K562 (cell line): Measurements from ENCODE around the gene DYRK1A. TPM values are rescaled to one million over a fixed set of nuclear protein-coding genes. Genes with fewer than 3 reads are reported as not detected.

Experiments
- CBFA2T3 ChIP-seq: fragments of 450-650 bp; IDR thresholded peaks from 2 replicates; pipeline ENCODE4 v1.6.1; 2017
- DIDO1 ChIP-seq: fragments of 450-650 bp; IDR thresholded peaks from 2 replicates; pipeline ENCODE4 v1.6.1; 2016; ENCODE audit warnings: low read depth, missing biosample characterization, missing genetic modification characterization
- HDAC8 ChIP-seq: fragments of 450-650 bp; IDR thresholded peaks from 2 replicates; pipeline ENCODE4 v1.6.1; 2016; ENCODE audit warnings: mild to moderate bottlenecking, missing genetic modification characterization, moderate library complexity, missing compliant biosample characterization
- MLLT1 ChIP-seq, 2 experiments: fragments of 450-650 bp; IDR thresholded peaks; 2 replicates each; pipeline ENCODE4 v1.6.1; 2016
- NFXL1 ChIP-seq: fragments of 450-650 bp; formaldehyde crosslinking; IDR thresholded peaks from 2 replicates; pipeline ENCODE4 v1.4.0; 2021; ENCODE audit warnings: mild to moderate bottlenecking
- NR2C2 ChIP-seq, 2 experiments: fragments of 200-800 bp in 1 of 2; sonication (Bioruptor generic) in 1 of 2; sonication (generic) in 1 of 2; formaldehyde crosslinking in 1 of 2; IDR thresholded peaks; 2 replicates each; pipeline versions ENCODE4 v1.6.1 to v1.8.0; 2016 to 2022; ENCODE audit warnings: mild to moderate bottlenecking in 1 of 2, missing compliant biosample characterization in 1 of 2, missing genetic modification characterization in 1 of 2, missing genetic modification reagents in 1 of 2
- TCF3 ChIP-seq: sonication (generic); formaldehyde crosslinking; IDR thresholded peaks from 2 replicates; pipeline ENCODE4 v1.4.0; 2020; ENCODE audit warnings: mild to moderate bottlenecking, missing genetic modification reagents
- XRCC3 ChIP-seq: fragments of 450-650 bp; IDR thresholded peaks from 2 replicates; pipeline ENCODE4 v1.6.1; 2017; ENCODE audit warnings: mild to moderate bottlenecking, moderate library complexity
- polyA plus RNA-seq, 8 experiments: library from polyadenylated mRNA; depleted of rRNA in 4 of 8; stranded (reverse) in 5 of 8; unstranded in 3 of 8; fragments of >200 nt; fragmentation: Nextera tagmentation in 2 of 8; fragmentation: Illumina TruSeq in 1 of 8; extraction: Ambion mirVana in 2 of 8; extraction: Trizol in 1 of 8; gene quantifications; 2 replicates each; pipeline versions ENCODE4 v1.2.1 to v1.2.3, GENCODE V29; 2011 to 2014; ENCODE audit warnings: inconsistent platforms in 1 of 8, missing spikeins in 1 of 8
- total RNA-seq, 7 experiments: library from RNA; depleted of rRNA in 6 of 7; stranded (reverse); fragments of >200 nt in 6 of 7; fragmentation: Illumina TruSeq in 2 of 7; extraction: Trizol in 2 of 7; gene quantifications; 2 replicates each; pipeline versions ENCODE4 v1.2.1 to v1.2.3, GENCODE V29; 2011 to 2021; ENCODE audit warnings: low replicate concordance in 1 of 7
- TF ChIP-seq, protein P1 (sequence below), 2 experiments: fragments of 450-650 bp; IDR thresholded peaks; 2 replicates each; pipeline ENCODE4 v1.6.1; 2018; ENCODE audit warnings: mild to moderate bottlenecking in 2 of 2, low read depth in 1 of 2; ENCODE audit not compliant: partially characterized antibody in 2 of 2
- TF ChIP-seq, protein P2 (sequence below), 2 experiments: fragments of 150-350 bp in 1 of 2; IDR thresholded peaks; 2 replicates each; pipeline ENCODE4 v1.6.1; 2012 to 2016; ENCODE audit warnings: low read depth in 2 of 2, low read length in 2 of 2, mild to moderate bottlenecking in 1 of 2, moderate library complexity in 1 of 2
- TF ChIP-seq, protein P3 (sequence below): sonication (generic); formaldehyde crosslinking; IDR thresholded peaks from 2 replicates; pipeline ENCODE4 v1.8.1; 2023; ENCODE audit warnings: mild to moderate bottlenecking, missing genetic modification reagents
- TF ChIP-seq, protein P4 (sequence below): fragments of 250-450 bp; sonication (Bioruptor Pico); IDR thresholded peaks from 2 replicates; pipeline ENCODE4 v1.5.0; 2022; ENCODE audit warnings: mild to moderate bottlenecking

The DYRK1A gene
- total and polyA plus RNA-seq, 9 of the 15 experiments (the other 6 are each of a cell fraction or from before 2014, with no cell fraction given) = 3.7 to 64.8 (median 42.3) TPM

DNA sequence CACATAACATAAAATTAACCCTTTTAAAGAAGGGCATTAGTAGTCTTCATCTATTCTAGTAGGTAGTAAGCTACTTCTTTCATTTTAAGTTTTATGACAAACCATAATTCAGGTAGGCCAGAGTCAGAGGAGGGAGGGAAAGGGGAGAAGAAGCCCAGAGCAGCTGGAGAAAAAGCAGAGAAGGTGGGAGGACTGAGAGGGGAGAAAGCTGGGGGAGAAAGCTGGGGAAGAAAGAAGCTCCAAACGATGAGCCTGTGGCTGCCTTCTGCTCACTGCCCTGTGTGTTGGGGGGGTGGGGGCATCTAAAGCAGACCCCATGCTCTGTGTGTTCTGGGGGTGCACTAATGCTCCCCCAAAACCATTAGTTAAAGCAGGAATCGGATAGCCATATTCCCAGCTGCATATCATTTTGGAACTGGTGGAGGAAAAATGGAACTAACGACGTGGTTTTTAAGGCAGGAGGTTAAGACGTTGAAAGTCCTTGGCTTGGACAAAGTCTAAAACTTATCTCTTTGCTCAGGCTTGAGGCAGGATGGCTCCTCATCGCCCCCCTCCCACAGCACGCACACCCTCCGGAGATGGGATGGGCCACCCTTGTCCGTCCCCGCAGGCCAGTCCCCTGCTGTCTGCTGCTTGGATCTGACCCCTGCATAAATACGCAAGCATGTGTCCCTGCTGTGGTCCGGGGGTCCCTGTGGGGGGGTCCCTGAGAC is 184.2 kb downstream of the DYRK1A start (continued):
- no peak for TF ChIP-seq NFXL1
- peak; percentile 48 for TF ChIP-seq CBFA2T3
- TF ChIP-seq, protein P1, sequence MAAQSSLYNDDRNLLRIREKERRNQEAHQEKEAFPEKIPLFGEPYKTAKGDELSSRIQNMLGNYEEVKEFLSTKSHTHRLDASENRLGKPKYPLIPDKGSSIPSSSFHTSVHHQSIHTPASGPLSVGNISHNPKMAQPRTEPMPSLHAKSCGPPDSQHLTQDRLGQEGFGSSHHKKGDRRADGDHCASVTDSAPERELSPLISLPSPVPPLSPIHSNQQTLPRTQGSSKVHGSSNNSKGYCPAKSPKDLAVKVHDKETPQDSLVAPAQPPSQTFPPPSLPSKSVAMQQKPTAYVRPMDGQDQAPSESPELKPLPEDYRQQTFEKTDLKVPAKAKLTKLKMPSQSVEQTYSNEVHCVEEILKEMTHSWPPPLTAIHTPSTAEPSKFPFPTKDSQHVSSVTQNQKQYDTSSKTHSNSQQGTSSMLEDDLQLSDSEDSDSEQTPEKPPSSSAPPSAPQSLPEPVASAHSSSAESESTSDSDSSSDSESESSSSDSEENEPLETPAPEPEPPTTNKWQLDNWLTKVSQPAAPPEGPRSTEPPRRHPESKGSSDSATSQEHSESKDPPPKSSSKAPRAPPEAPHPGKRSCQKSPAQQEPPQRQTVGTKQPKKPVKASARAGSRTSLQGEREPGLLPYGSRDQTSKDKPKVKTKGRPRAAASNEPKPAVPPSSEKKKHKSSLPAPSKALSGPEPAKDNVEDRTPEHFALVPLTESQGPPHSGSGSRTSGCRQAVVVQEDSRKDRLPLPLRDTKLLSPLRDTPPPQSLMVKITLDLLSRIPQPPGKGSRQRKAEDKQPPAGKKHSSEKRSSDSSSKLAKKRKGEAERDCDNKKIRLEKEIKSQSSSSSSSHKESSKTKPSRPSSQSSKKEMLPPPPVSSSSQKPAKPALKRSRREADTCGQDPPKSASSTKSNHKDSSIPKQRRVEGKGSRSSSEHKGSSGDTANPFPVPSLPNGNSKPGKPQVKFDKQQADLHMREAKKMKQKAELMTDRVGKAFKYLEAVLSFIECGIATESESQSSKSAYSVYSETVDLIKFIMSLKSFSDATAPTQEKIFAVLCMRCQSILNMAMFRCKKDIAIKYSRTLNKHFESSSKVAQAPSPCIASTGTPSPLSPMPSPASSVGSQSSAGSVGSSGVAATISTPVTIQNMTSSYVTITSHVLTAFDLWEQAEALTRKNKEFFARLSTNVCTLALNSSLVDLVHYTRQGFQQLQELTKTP (IDR thresholded peaks at IDR 0.05; ENCODE audit: low read depth in 1 of 2, partially characterized antibody in 2 of 2) = no peak
- TF ChIP-seq DIDO1 (tag) = no peak
- no peak for TF ChIP-seq XRCC3
- TF ChIP-seq, protein P2, sequence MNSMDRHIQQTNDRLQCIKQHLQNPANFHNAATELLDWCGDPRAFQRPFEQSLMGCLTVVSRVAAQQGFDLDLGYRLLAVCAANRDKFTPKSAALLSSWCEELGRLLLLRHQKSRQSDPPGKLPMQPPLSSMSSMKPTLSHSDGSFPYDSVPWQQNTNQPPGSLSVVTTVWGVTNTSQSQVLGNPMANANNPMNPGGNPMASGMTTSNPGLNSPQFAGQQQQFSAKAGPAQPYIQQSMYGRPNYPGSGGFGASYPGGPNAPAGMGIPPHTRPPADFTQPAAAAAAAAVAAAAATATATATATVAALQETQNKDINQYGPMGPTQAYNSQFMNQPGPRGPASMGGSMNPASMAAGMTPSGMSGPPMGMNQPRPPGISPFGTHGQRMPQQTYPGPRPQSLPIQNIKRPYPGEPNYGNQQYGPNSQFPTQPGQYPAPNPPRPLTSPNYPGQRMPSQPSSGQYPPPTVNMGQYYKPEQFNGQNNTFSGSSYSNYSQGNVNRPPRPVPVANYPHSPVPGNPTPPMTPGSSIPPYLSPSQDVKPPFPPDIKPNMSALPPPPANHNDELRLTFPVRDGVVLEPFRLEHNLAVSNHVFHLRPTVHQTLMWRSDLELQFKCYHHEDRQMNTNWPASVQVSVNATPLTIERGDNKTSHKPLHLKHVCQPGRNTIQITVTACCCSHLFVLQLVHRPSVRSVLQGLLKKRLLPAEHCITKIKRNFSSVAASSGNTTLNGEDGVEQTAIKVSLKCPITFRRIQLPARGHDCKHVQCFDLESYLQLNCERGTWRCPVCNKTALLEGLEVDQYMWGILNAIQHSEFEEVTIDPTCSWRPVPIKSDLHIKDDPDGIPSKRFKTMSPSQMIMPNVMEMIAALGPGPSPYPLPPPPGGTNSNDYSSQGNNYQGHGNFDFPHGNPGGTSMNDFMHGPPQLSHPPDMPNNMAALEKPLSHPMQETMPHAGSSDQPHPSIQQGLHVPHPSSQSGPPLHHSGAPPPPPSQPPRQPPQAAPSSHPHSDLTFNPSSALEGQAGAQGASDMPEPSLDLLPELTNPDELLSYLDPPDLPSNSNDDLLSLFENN (IDR thresholded peaks at IDR 0.05; ENCODE audit: low read depth in 2 of 2, low read length in 2 of 2) = 0 out of 4 replicates have a peak, but pooled peaks of 1 of the 2 experiments have one; percentile 55
- TF ChIP-seq NR2C2 (CRISPR knock-in tag; IDR thresholded peaks at IDR 0.05) = no peak
- TF ChIP-seq NR2C2 (tag; IDR thresholded peaks at IDR 0.05) = no peak
- peak; percentile 48 for TF ChIP-seq TCF3 (CRISPR knock-in tag)
- TF ChIP-seq, protein P3, sequence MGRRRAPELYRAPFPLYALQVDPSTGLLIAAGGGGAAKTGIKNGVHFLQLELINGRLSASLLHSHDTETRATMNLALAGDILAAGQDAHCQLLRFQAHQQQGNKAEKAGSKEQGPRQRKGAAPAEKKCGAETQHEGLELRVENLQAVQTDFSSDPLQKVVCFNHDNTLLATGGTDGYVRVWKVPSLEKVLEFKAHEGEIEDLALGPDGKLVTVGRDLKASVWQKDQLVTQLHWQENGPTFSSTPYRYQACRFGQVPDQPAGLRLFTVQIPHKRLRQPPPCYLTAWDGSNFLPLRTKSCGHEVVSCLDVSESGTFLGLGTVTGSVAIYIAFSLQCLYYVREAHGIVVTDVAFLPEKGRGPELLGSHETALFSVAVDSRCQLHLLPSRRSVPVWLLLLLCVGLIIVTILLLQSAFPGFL (CRISPR knock-in tag) = no peak
- TF ChIP-seq MLLT1 (IDR thresholded peaks at IDR 0.05) = no peak
- TF ChIP-seq HDAC8 = no peak
- TF ChIP-seq, protein P4, sequence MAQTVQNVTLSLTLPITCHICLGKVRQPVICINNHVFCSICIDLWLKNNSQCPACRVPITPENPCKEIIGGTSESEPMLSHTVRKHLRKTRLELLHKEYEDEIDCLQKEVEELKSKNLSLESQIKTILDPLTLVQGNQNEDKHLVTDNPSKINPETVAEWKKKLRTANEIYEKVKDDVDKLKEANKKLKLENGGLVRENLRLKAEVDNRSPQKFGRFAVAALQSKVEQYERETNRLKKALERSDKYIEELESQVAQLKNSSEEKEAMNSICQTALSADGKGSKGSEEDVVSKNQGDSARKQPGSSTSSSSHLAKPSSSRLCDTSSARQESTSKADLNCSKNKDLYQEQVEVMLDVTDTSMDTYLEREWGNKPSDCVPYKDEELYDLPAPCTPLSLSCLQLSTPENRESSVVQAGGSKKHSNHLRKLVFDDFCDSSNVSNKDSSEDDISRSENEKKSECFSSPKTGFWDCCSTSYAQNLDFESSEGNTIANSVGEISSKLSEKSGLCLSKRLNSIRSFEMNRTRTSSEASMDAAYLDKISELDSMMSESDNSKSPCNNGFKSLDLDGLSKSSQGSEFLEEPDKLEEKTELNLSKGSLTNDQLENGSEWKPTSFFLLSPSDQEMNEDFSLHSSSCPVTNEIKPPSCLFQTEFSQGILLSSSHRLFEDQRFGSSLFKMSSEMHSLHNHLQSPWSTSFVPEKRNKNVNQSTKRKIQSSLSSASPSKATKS (CRISPR knock-in tag) = no peak
